Neuronal stem cell (in vitro differentiated cells): ENCODE results near the gene IKZF2.

ENCODE experiments used
- DNase-seq: peaks from one replicate; pipeline ENCODE4 v3.0.0-alpha.2; 2013; ENCODE audit warnings: low spot score
- H2AFZ ChIP-seq: one replicate; pipeline ENCODE4 v1.6.1; 2013; ENCODE audit warnings: mild to moderate bottlenecking, low read length, inconsistent platforms
- H2AK5ac ChIP-seq: 2 replicates; pipeline ENCODE4 v1.6.1; 2013; ENCODE audit warnings: low read depth, mild to moderate bottlenecking, inconsistent platforms, low read length, moderate library complexity, mixed read lengths
- H2BK120ac ChIP-seq: 2 replicates; pipeline ENCODE4 v1.6.1; 2013; ENCODE audit warnings: low read depth, mild to moderate bottlenecking, inconsistent platforms, low read length, moderate library complexity, mixed read lengths
- H2BK12ac ChIP-seq: one replicate; pipeline ENCODE4 v1.6.1; 2013; ENCODE audit warnings: low read length, inconsistent platforms
- H2BK15ac ChIP-seq: 2 replicates; pipeline ENCODE4 v1.6.1; 2013; ENCODE audit warnings: mild to moderate bottlenecking, low read length, inconsistent platforms, mixed read lengths
- H2BK5ac ChIP-seq: one replicate; pipeline ENCODE4 v1.6.1; 2013; ENCODE audit warnings: inconsistent platforms, mild to moderate bottlenecking, low read length, moderate library complexity
- H3K14ac ChIP-seq: one replicate; pipeline ENCODE4 v1.6.1; 2013; ENCODE audit warnings: low read length, inconsistent platforms
- H3K18ac ChIP-seq: 2 replicates; pipeline ENCODE4 v1.6.1; 2013; ENCODE audit warnings: low read length, inconsistent platforms
- H3K23ac ChIP-seq: 2 replicates; pipeline ENCODE4 v1.6.1; 2013; ENCODE audit warnings: low read depth, mild to moderate bottlenecking, mixed read lengths, low read length, inconsistent platforms; ENCODE audit not compliant: poor library complexity
- H3K27ac ChIP-seq: replicated peaks from 3 replicates; pipeline ENCODE4 v1.5.1; 2013; ENCODE audit warnings: low read length, inconsistent platforms
- H3K27me3 ChIP-seq, 3 experiments: 2 replicates each; pipeline ENCODE4 v1.6.1; 2013; ENCODE audit warnings: low read length in 3 of 3, mild to moderate bottlenecking in 2 of 3, inconsistent platforms in 1 of 3, low read depth in 1 of 3, mixed read lengths in 1 of 3, moderate library complexity in 1 of 3; ENCODE audit not compliant: control insufficient read depth in 3 of 3, insufficient read depth in 3 of 3
- H3K36me3 ChIP-seq, 2 donors: replicated peaks in 1 of 2; 2 replicates each; pipeline ENCODE4 v1.6.1; 2013; ENCODE audit warnings: low read length in 2 of 2; ENCODE audit not compliant: control insufficient read depth in 2 of 2, insufficient read depth in 2 of 2
- H3K4ac ChIP-seq: 2 replicates; pipeline ENCODE4 v1.6.1; 2013; ENCODE audit warnings: inconsistent platforms, mild to moderate bottlenecking, low read length, moderate library complexity
- H3K4me1 ChIP-seq, 2 donors: 1 replicate in 1 of 2; 2 replicates in 1 of 2; pipeline ENCODE4 v1.6.1; 2013; ENCODE audit warnings: low read length in 2 of 2, low read depth in 1 of 2; ENCODE audit not compliant: control insufficient read depth in 2 of 2, insufficient read depth in 1 of 2
- H3K4me2 ChIP-seq: one replicate; pipeline ENCODE4 v1.6.1; 2013; ENCODE audit warnings: mild to moderate bottlenecking, low read length, inconsistent platforms; ENCODE audit not compliant: insufficient read depth, poor library complexity, severe bottlenecking
- H3K4me3 ChIP-seq, 2 donors: 2 replicates each; pipeline ENCODE4 v1.5.1; 2013; ENCODE audit warnings: low read length in 2 of 2, mild to moderate bottlenecking in 2 of 2, inconsistent platforms in 1 of 2, moderate library complexity in 1 of 2
- H3K79me1 ChIP-seq: one replicate; pipeline ENCODE4 v1.6.1; 2013; ENCODE audit warnings: low read depth, mild to moderate bottlenecking, inconsistent platforms, low read length, moderate library complexity
- H3K9ac ChIP-seq: one replicate; pipeline ENCODE4 v1.6.1; 2013; ENCODE audit warnings: mild to moderate bottlenecking, low read depth, low read length, inconsistent platforms; ENCODE audit not compliant: poor library complexity
- H3K9me3 ChIP-seq, 2 donors: replicated peaks in 1 of 2; 2 replicates each; pipeline versions ENCODE3 to v1.6.1; 2013; ENCODE audit warnings: low read length in 2 of 2, mild to moderate bottlenecking in 2 of 2, inconsistent platforms in 1 of 2, low read depth in 1 of 2, mixed read lengths in 1 of 2, moderate library complexity in 1 of 2; ENCODE audit not compliant: control insufficient read depth in 2 of 2, insufficient read depth in 1 of 2
- H4K8ac ChIP-seq: one replicate; pipeline ENCODE4 v1.6.1; 2013; ENCODE audit warnings: low read depth, mild to moderate bottlenecking, inconsistent platforms, low read length, moderate library complexity
- H4K91ac ChIP-seq: one replicate; pipeline ENCODE4 v1.6.1; 2013; ENCODE audit warnings: low read length, low read depth, mild to moderate bottlenecking, inconsistent platforms; ENCODE audit not compliant: poor library complexity
- WGBS, 2 donors: extraction: QIAGEN DNeasy Blood & Tissue Kit; methylation state at CpG; one replicate each; pipeline ENCODE4 v1.1.7; 2013; ENCODE audit warnings: missing lambda C conversion rate in 2 of 2, mixed read lengths in 1 of 2; ENCODE audit not compliant: insufficient read length in 2 of 2, insufficient replicate concordance in 1 of 2; ENCODE audit errors: extremely low coverage in 2 of 2; 5-methylcytosine and 5-hydroxymethylcytosine counted together

The IKZF2 gene

DNA sequence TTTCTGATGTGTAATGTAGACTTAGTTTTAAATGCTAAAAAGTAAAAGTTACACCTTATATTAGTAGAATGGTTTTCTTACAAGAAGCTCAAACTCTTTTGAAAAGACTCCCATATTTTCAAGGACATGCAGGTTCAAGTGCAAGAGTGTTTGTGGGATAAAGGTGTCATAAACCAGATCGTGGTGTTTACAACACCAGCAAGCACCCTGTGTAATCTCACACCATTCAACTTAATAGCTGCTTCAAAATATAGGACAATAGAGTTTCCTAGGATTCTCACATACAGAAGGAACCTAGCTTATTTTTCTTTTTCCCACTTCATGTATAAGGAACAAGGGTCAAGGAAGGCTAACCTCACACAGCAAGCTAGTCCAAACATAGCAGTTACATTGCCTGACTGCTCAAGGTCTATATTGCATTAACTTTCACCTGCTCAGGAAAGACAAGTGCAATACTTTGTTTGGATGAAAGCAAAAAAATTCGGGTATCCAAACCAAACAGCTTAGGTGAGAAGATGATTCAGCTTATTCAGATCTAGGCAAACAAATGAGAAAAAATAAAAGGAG, 172.3 kb downstream of the IKZF2 start:
- Histone ChIP-seq H2BK15ac (no peak overlapping the region), H4K8ac (no peak overlapping the region), H3K4me2 (no peak overlapping the region), H3K23ac (no peak overlapping the region), H2BK5ac (no peak overlapping the region), H3K14ac (no peak overlapping the region), H3K27ac (no peak overlapping the region), H3K4me3 (no peak overlapping the region), H3K18ac (no peak overlapping the region), H4K91ac (no peak overlapping the region), H3K79me1 (no peaks in the 10 kb centered on the region), H2AFZ (no peak overlapping the region), H2BK12ac (no peak overlapping the region), H2BK120ac (no peak overlapping the region), H3K27me3 (no peaks in the 10 kb centered on the region), H2AK5ac (no peak overlapping the region), H3K9me3 (no peaks in the 10 kb centered on the region), H3K36me3 (no peaks in the 10 kb centered on the region), H3K4me1 (peaks cover 1 to 6% of the 10 kb centered on the region in 2 donors), H3K4ac (no peak overlapping the region), H3K9ac (no peak overlapping the region)
- DNase-seq: no peak
- no CpG with 5 or more reads among the region's 2 CpGs for WGBS, 2 donors

DNA sequence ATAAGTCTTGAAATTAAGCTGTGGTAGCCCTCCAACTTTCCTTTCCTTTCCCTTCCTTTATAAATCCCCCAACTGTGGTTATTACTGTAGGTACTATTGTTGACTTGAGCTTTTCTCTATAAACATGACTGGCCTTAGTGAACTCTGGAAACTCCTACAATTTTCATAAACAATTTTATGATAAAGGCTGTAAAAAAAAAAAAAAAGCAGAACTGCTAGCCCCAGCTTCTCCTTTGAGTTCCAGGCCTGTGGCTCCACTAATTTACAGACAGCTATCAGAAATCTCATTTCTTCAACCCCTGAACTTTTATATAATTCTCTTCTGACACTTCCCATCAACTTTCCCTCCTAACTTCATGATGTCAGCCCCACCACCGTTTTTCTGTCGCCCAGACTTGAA, 174.3 kb downstream of the IKZF2 start:
- H3K18ac ChIP-seq: no peak overlapping the region
- H2AFZ ChIP-seq: no peak overlapping the region
- WGBS, 2 donors: no CpG with 5 or more reads among the region's 2 CpGs
- no peaks in the 10 kb centered on the region for H3K79me1 ChIP-seq
- H3K36me3 ChIP-seq: no peaks in the 10 kb centered on the region
- no peak overlapping the region for H2BK15ac ChIP-seq
- no peak overlapping the region for H3K23ac ChIP-seq
- peaks cover 3 to 7% of the 10 kb centered on the region in 2 donors for H3K4me1 ChIP-seq
- no peak overlapping the region for H2AK5ac ChIP-seq
- H3K14ac ChIP-seq: no peak overlapping the region
- H3K27me3 ChIP-seq: no peaks in the 10 kb centered on the region
- no peak overlapping the region for H3K4me3 ChIP-seq
- H4K8ac ChIP-seq: no peak overlapping the region
- no peak overlapping the region for H2BK5ac ChIP-seq
- DNase-seq: no peak
- no peak overlapping the region for H2BK12ac ChIP-seq
- no peak overlapping the region for H4K91ac ChIP-seq
- H2BK120ac ChIP-seq: no peak overlapping the region
- no peaks in the 10 kb centered on the region for H3K9me3 ChIP-seq
- no peak overlapping the region for H3K27ac ChIP-seq
- no peak overlapping the region for H3K9ac ChIP-seq
- H3K4ac ChIP-seq: no peak overlapping the region
- H3K4me2 ChIP-seq: no peak overlapping the region

DNA sequence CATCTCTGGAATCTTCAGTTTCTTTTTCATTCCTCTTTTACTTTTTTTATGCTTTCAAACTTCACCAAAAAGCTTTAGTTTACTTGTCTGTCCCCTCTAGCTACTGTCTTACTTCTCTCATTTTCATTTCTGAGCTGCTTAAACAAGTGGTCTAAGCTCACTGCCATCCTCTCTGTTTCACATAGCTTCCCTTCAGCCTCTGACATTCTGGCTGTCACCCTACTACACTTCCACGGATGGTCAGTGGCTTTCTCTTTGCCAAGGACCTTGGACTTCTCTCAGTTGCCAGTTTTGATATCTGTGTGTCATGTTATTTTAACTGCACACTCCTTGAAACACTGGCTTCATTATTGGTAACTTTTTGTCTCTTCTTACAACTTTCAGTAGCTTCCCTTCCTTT, 176.1 kb downstream of the IKZF2 start:
- no peak overlapping the region for H2AK5ac ChIP-seq
- H3K23ac ChIP-seq: no peak overlapping the region
- H3K36me3 ChIP-seq: no peaks in the 10 kb centered on the region
- peaks cover 3 to 7% of the 10 kb centered on the region in 2 donors for H3K4me1 ChIP-seq
- H3K27ac ChIP-seq: no peak overlapping the region
- H3K27me3 ChIP-seq: no peaks in the 10 kb centered on the region
- no peak overlapping the region for H2BK15ac ChIP-seq
- H3K4me2 ChIP-seq: no peak overlapping the region
- DNase-seq: no peak
- H3K79me1 ChIP-seq: no peaks in the 10 kb centered on the region
- no peak overlapping the region for H2BK5ac ChIP-seq
- no peak overlapping the region for H4K8ac ChIP-seq
- H3K9ac ChIP-seq: no peak overlapping the region
- no peak overlapping the region for H3K18ac ChIP-seq
- no peak overlapping the region for H2BK12ac ChIP-seq
- H3K14ac ChIP-seq: no peak overlapping the region
- H2AFZ ChIP-seq: peak overlapping the region; percentile 31
- no peak overlapping the region for H3K4me3 ChIP-seq
- no peak overlapping the region for H4K91ac ChIP-seq
- H3K9me3 ChIP-seq: no peaks in the 10 kb centered on the region
- H2BK120ac ChIP-seq: no peak overlapping the region
- no peak overlapping the region for H3K4ac ChIP-seq
- no CpG with 5 or more reads among the region's 1 CpG for whole genome bisulfite sequencing, 2 donors

GRCh38 chr2:212974692-212975091, 176.7 kb downstream of the IKZF2 start:
- H3K14ac ChIP-seq: no peak overlapping the region
- WGBS, 2 donors: no CpG with 5 or more reads among the region's 2 CpGs
- H3K23ac ChIP-seq: no peak overlapping the region

More at GRCh38 chr2:212974692-212975091, 176.7 kb downstream of the IKZF2 start:
- no peak overlapping the region for H4K8ac ChIP-seq
- H2BK12ac ChIP-seq: no peak overlapping the region
- H3K4me3 ChIP-seq: no peak overlapping the region
- H3K79me1 ChIP-seq: no peaks in the 10 kb centered on the region
- no peaks in the 10 kb centered on the region for H3K27me3 ChIP-seq
- H3K27ac ChIP-seq: no peak overlapping the region
- no peak overlapping the region for H2BK120ac ChIP-seq
- peak overlapping the region; percentile 39 for H2AFZ ChIP-seq
- H3K9ac ChIP-seq: no peak overlapping the region
- H3K4me1 ChIP-seq: peaks cover 4 to 7% of the 10 kb centered on the region in 2 donors
- H3K18ac ChIP-seq: no peak overlapping the region
- H3K9me3 ChIP-seq: no peaks in the 10 kb centered on the region
- H4K91ac ChIP-seq: no peak overlapping the region
- H3K4me2 ChIP-seq: no peak overlapping the region
- no peak overlapping the region for H2AK5ac ChIP-seq
- H2BK15ac ChIP-seq: no peak overlapping the region
- no peaks in the 10 kb centered on the region for H3K36me3 ChIP-seq
- no peak overlapping the region for H2BK5ac ChIP-seq
- H3K4ac ChIP-seq: no peak overlapping the region
- no peak for DNase-seq
